BJ (cell line): Measurements from ENCODE around the gene RABGAP1. TPM values are rescaled to one million over a fixed set of nuclear protein-coding genes. Genes with fewer than 3 reads are reported as not detected.
A peak's percentile ranks its signal among the peaks of the same experiment; 100 is the strongest.

Experiments used
- CTCF ChIA-PET: fragments of 350-600 bp; formaldehyde crosslinking; extraction: SDS; loops from one replicate; lab custom pipeline; 2021; ENCODE audit warnings: antibody characterized with exemption, inconsistent platforms; lab: Yijun Ruan, JAX
- POLR2A ChIA-PET: fragments of 300-600 bp; sonication (Branson Sonifier 250); formaldehyde crosslinking; extraction: SDS; loops from one replicate; lab custom pipeline; 2021; ENCODE audit warnings: antibody characterized with exemption; lab: Charles Lee
- DNase-seq: peaks from one replicate; pipeline ENCODE4 v3.0.0-alpha.2; 2011; ENCODE audit warnings: low read depth
- H3K27me3 ChIP-seq: 2 replicates; pipeline ENCODE4 v1.6.0; 2011; ENCODE audit warnings: low read length; ENCODE audit not compliant: control insufficient read depth, insufficient read depth
- H3K36me3 ChIP-seq: 2 replicates; pipeline ENCODE4 v1.5.1; 2011; ENCODE audit warnings: low read length; ENCODE audit not compliant: control insufficient read depth, insufficient read depth
- H3K4me3 ChIP-seq: 2 replicates; pipeline ENCODE4 v1.5.1; 2011; ENCODE audit warnings: low read depth, mild to moderate bottlenecking, control low read depth, low read length
- CTCF ChIP-seq: IDR thresholded peaks from 2 replicates; pipeline ENCODE4 v1.5.1; 2011; ENCODE audit warnings: low read depth, mild to moderate bottlenecking, control low read depth, inconsistent platforms, low read length, moderate library complexity; ENCODE audit not compliant: insufficient read depth
- polyA plus RNA-seq: library from polyadenylated mRNA; depleted of rRNA; stranded (reverse); fragments of >200 nt; gene quantifications from 2 replicates; pipeline ENCODE4 v1.2.3, GENCODE V29; 2011

The RABGAP1 gene
- polyA plus RNA-seq, 1 experiment: 30.8 TPM

DNA sequence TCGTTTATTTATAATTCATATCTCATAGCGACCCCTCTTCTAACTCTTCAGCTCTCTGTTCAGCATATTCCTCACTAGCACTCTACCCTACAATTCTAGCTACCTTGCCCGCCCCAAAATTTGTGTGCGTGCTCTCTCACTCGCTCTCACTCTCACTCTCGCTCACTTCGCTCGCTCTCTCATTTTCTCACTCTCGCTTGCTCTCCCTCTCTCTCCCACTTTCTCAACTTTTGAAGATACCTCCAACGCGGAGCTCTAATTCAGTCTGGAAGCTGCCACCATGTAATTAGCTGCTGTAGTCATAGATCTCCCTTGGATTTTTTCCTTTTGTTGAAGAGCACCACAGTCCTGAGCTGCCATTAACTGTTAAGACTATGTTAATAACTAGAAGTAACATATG is 123.1 kb downstream of the RABGAP1 start:
- no peak for DNase-seq
- ChIA-PET CTCF (interaction anchor here (0.8 to 1.8 kb wide), 5 partner anchors 10 to 162 kb away, joined by 3 to 5 read pairs (median 4); no protein-coding TSS in a partner anchor), POLR2A (no interaction called here)
- Histone ChIP-seq H3K27me3 (no peaks in the 10 kb centered on the region), H3K36me3 (0 out of 2 replicates have a peak, but pooled peaks cover 1% of the 10 kb centered on the region), H3K4me3 (no peak overlapping the region)
- no peak for TF ChIP-seq CTCF

GRCh38 chr9:123064716-123065115 is 123.9 kb downstream of the RABGAP1 start:
- TF ChIP-seq CTCF: no peak
- 0 out of 2 replicates have a peak, but pooled peaks cover 1% of the 10 kb centered on the region for H3K36me3 ChIP-seq
- ChIA-PET CTCF (no interaction called here), POLR2A (no interaction called here)
- no peak overlapping the region for H3K4me3 ChIP-seq
- no peak for DNase-seq
- no peaks in the 10 kb centered on the region for H3K27me3 ChIP-seq

DNA sequence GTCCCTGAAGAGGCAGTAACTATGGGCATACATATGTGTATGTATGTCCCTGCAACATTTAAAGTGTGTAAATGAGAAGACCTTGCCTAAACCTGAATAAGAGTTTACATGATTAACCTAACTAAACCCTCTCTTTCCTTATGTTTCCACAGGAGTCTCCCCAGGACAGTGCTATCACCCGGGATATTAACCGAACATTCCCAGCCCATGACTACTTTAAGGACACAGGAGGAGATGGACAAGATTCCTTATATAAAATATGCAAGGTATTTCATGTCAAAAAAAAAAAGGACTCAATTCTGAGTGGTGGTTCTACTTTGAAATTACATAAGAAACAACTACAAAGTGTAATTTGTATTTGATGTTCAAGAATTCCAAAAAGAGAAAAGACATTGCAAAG is 124.4 kb downstream of the RABGAP1 start:
- ChIA-PET CTCF (no interaction called here), POLR2A (no interaction called here)
- Histone ChIP-seq H3K36me3 (0 out of 2 replicates have a peak, but pooled peaks cover 1% of the 10 kb centered on the region), H3K27me3 (no peaks in the 10 kb centered on the region), H3K4me3 (no peak overlapping the region)
- no peak for TF ChIP-seq CTCF
- DNase-seq: no peak

DNA sequence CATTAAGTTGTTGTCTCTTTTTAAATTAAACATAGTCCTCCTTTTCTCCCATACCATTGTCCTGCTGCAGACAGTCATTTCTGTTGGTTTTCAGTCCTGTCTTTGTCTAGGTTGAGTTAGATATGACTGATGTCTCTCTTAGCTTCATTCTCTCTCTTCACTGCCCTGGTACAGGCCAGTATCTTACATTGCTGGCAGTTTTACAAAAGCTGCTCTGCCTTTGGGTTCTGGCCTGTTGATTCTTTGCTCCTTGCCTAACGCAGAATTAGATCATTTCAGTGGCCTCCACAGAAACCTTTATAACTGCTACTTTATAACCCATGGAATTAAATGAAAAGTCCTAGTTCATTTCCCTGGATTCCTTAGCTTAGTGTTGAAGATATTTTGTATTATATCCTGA is 126.3 kb downstream of the RABGAP1 start:
- Histone ChIP-seq H3K4me3 (no peak overlapping the region), H3K27me3 (no peaks in the 10 kb centered on the region), H3K36me3 (0 out of 2 replicates have a peak, but pooled peaks cover 1% of the 10 kb centered on the region)
- POLR2A ChIA-PET: no interaction called here
- no peak for TF ChIP-seq CTCF
- CTCF ChIA-PET: no interaction called here
- no peak for DNase-seq

DNA sequence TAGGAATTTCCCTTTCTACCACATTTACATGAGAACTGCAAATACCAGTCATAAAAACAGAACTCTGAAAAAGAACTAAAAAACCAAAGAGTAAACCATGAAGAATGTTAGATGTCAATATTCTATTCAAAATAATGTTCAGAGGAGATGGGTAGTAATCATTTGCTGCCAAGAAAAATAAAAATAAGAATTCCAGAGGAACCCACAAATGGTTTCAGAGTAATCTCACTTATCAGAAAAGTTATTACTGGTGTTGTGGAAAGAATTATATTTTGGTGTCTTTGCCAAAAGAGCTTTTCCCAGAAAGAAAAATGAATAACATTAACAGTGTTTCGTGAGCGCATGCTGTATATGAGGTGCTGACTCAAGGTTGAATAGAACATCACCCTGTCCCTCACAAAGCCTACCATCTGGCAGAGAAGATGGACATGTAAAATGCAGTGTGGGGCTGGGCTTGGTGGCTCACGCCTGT is 128.2 kb downstream of the RABGAP1 start:
- peak; percentile 94 for DNase-seq
- Histone ChIP-seq H3K36me3 (0 out of 2 replicates have a peak, but pooled peaks cover 1% of the 10 kb centered on the region), H3K27me3 (no peaks in the 10 kb centered on the region), H3K4me3 (no peak overlapping the region)
- ChIA-PET POLR2A (interaction anchor here (1.0 kb wide), 1 partner anchor 24 kb away, joined by 3 read pairs; no protein-coding TSS in a partner anchor), CTCF (interaction anchor here (0.6 to 1.2 kb wide), 2 partner anchors 280 to 1723 kb away, joined by 3 to 4 read pairs; no protein-coding TSS in a partner anchor)
- no peak for TF ChIP-seq CTCF
